K562 (cell line): ENCODE data around the gene SLC35G6. TPM values are rescaled to one million over a fixed set of nuclear protein-coding genes. Genes with fewer than 3 reads are reported as not detected.

ENCODE experiments used
- ARHGAP35 ChIP-seq: fragments of 450-650 bp; IDR thresholded peaks from 2 replicates; pipeline ENCODE4 v1.6.1; 2018; ENCODE audit not compliant: partially characterized antibody
- C11orf30 ChIP-seq: fragments of 450-650 bp; IDR thresholded peaks from 2 replicates; pipeline ENCODE4 v1.6.1; 2016; ENCODE audit warnings: low read depth, mild to moderate bottlenecking
- CBX5 ChIP-seq: IDR thresholded peaks from 2 replicates; pipeline ENCODE4 v1.6.1; 2014; ENCODE audit warnings: low read depth, borderline replicate concordance
- CHCHD3 ChIP-seq: fragments of 250-450 bp; sonication (Bioruptor Pico); IDR thresholded peaks from 2 replicates; pipeline ENCODE4 v2.1.2; 2022; ENCODE audit warnings: mild to moderate bottlenecking
- CXXC5 ChIP-seq: fragments of 250-450 bp; sonication (Bioruptor Pico); IDR thresholded peaks from 2 replicates; pipeline ENCODE4 v1.8.0; 2022; ENCODE audit warnings: inconsistent platforms, mild to moderate bottlenecking, moderate library complexity
- EGR1 ChIP-seq: fragments of 450-650 bp; conservative IDR thresholded peaks from 2 replicates; pipeline ENCODE4 v1.6.1; 2017; ENCODE audit warnings: mild to moderate bottlenecking
- EP400 ChIP-seq: fragments of 450-650 bp; IDR thresholded peaks from 2 replicates; pipeline ENCODE4 v1.6.1; 2017; ENCODE audit warnings: antibody characterized with exemption, mild to moderate bottlenecking, moderate library complexity
- EZH2 ChIP-seq: IDR thresholded peaks from 2 replicates; pipeline ENCODE4 v1.6.1; 2012; ENCODE audit warnings: low read depth, mild to moderate bottlenecking, inconsistent platforms, low read length, borderline replicate concordance
- FOS ChIP-seq: IDR thresholded peaks from 3 replicates; pipeline ENCODE4 v1.6.1; 2011; ENCODE audit not compliant: insufficient read length; ENCODE audit errors: extremely low read depth
- FOSL1 ChIP-seq: fragments of 200-800 bp; sonication (Bioruptor generic); conservative IDR thresholded peaks from 2 replicates; pipeline ENCODE4 v1.6.1; 2016; ENCODE audit warnings: missing genetic modification characterization, missing compliant biosample characterization
- FOXJ3 ChIP-seq: sonication (generic); formaldehyde crosslinking; IDR thresholded peaks from 2 replicates; pipeline ENCODE4 v1.4.0; 2020; ENCODE audit warnings: mild to moderate bottlenecking, missing genetic modification reagents
- FOXO4 ChIP-seq: fragments of 450-650 bp; formaldehyde crosslinking; IDR thresholded peaks from 2 replicates; pipeline ENCODE4 v1.4.0; 2020; ENCODE audit warnings: mild to moderate bottlenecking, moderate library complexity
- HLTF ChIP-seq: fragments of 450-650 bp; IDR thresholded peaks from 2 replicates; pipeline ENCODE4 v1.6.1; 2016
- MAX ChIP-seq: sonication (generic); formaldehyde crosslinking; IDR thresholded peaks from 2 replicates; pipeline ENCODE4 v1.9.0; 2022; ENCODE audit warnings: mild to moderate bottlenecking, missing genetic modification reagents
- MYNN ChIP-seq, 2 experiments: sonication (generic); formaldehyde crosslinking in 1 of 2; IDR thresholded peaks; 2 replicates each; pipeline versions ENCODE4 v1.5.0 to v1.6.1; 2016 to 2020; ENCODE audit warnings: antibody characterized with exemption in 1 of 2, missing genetic modification reagents in 1 of 2
- NEUROD1 ChIP-seq: fragments of 150-350 bp; IDR thresholded peaks from 2 replicates; pipeline ENCODE4 v1.6.1; 2014; ENCODE audit warnings: borderline replicate concordance, low read length, low read depth; ENCODE audit not compliant: partially characterized antibody
- RBM25 ChIP-seq: fragments of 200-400 bp; formaldehyde crosslinking; IDR thresholded peaks from 2 replicates; pipeline ENCODE4 v1.6.1; 2018; ENCODE audit warnings: low read length, low read depth, moderate library complexity; ENCODE audit not compliant: severe bottlenecking
- RBM34 ChIP-seq: fragments of 200-400 bp; formaldehyde crosslinking; IDR thresholded peaks from 2 replicates; pipeline ENCODE4 v1.6.1; 2018; ENCODE audit warnings: low read length, borderline replicate concordance; ENCODE audit not compliant: insufficient read depth
- RFX7 ChIP-seq: fragments of 250-450 bp; sonication (Bioruptor Pico); IDR thresholded peaks from 2 replicates; pipeline ENCODE4 v1.5.1; 2021; ENCODE audit warnings: mild to moderate bottlenecking
- SETDB1 ChIP-seq: IDR thresholded peaks from one replicate; pipeline ENCODE4 v1.6.1; 2012; ENCODE audit warnings: low read length, control low read depth, inconsistent platforms
- SMARCC2 ChIP-seq: fragments of 450-650 bp; IDR thresholded peaks from 2 replicates; pipeline ENCODE4 v1.6.1; 2017; ENCODE audit warnings: antibody characterized with exemption, moderate library complexity, mild to moderate bottlenecking, low read depth
- SOX6 ChIP-seq: fragments of 450-650 bp; IDR thresholded peaks from 2 replicates; pipeline ENCODE4 v1.6.1; 2014; ENCODE audit warnings: mild to moderate bottlenecking
- SP1 ChIP-seq: sonication (generic); formaldehyde crosslinking; IDR thresholded peaks from 2 replicates; pipeline ENCODE4 v1.8.1; 2022; ENCODE audit warnings: mild to moderate bottlenecking, missing genetic modification reagents
- SPI1 ChIP-seq: IDR thresholded peaks from 2 replicates; pipeline ENCODE4 v1.6.1; 2011; ENCODE audit warnings: low read depth, low read length, control low read depth, borderline replicate concordance
- SRSF3 ChIP-seq: fragments of 200-400 bp; formaldehyde crosslinking; IDR thresholded peaks from 2 replicates; pipeline ENCODE4 v1.6.1; 2016; ENCODE audit warnings: mild to moderate bottlenecking, low read length, moderate library complexity; ENCODE audit not compliant: insufficient read depth
- ZNF354B ChIP-seq: fragments of 250-450 bp; sonication (Bioruptor Pico); IDR thresholded peaks from 2 replicates; pipeline ENCODE4 v1.4.0; 2020
- polyA plus RNA-seq, 8 experiments: library from polyadenylated mRNA; depleted of rRNA in 4 of 8; stranded (reverse) in 5 of 8; unstranded in 3 of 8; fragments of >200 nt; fragmentation: Nextera tagmentation in 2 of 8; fragmentation: Illumina TruSeq in 1 of 8; extraction: Ambion mirVana in 2 of 8; extraction: Trizol in 1 of 8; gene quantifications; 2 replicates each; pipeline versions ENCODE4 v1.2.1 to v1.2.3, GENCODE V29; 2011 to 2014; ENCODE audit warnings: inconsistent platforms in 1 of 8, missing spikeins in 1 of 8
- total RNA-seq, 7 experiments: library from RNA; depleted of rRNA in 6 of 7; stranded (reverse); fragments of >200 nt in 6 of 7; fragmentation: Illumina TruSeq in 2 of 7; extraction: Trizol in 2 of 7; gene quantifications; 2 replicates each; pipeline versions ENCODE4 v1.2.1 to v1.2.3, GENCODE V29; 2011 to 2021; ENCODE audit warnings: low replicate concordance in 1 of 7

Gene SLC35G6
- total and polyA plus RNA-seq, 9 of the 15 experiments (the other 6 are each of a cell fraction or from before 2014, with no cell fraction given): not detected

GRCh38 chr17:7484067-7484918, 3.0 kb downstream of the SLC35G6 start, which contains the start of gene POLR2A (continued):
- TF ChIP-seq SETDB1 (no peak), ZNF354B (CRISPR knock-in tag) (no peak), SPI1 (no peak), RFX7 (CRISPR knock-in tag) (no peak), MAX (CRISPR knock-in tag) (peak; percentile 63), CBX5 (0 out of 2 replicates have a peak, but pooled peaks have one; percentile 24), SOX6 (no peak; the same call in 1 of the 2 replicates), CXXC5 (CRISPR knock-in tag) (peak; percentile 83), EGR1 (peak; percentile 87), FOS (no peak), RBM34 (no peak), NEUROD1 (peak; percentile 61), FOSL1 (peak; percentile 18; the same call in 1 of the 2 replicates), FOXO4 (CRISPR knock-in tag) (no peak), SRSF3 (no peak), FOXJ3 (CRISPR knock-in tag) (no peak), EZH2 (no peak), EP400 (peak; percentile 49; the same call in 1 of the 2 replicates), SMARCC2 (no peak), C11orf30 (no peak), ARHGAP35 (no peak), SP1 (CRISPR knock-in tag) (peak; percentile 90), HLTF (peak; percentile 84; the same call in 1 of the 2 replicates), CHCHD3 (peak; percentile 88), MYNN (IDR thresholded peaks at IDR 0.05) (peak; percentile 40), MYNN (CRISPR knock-in tag; IDR thresholded peaks at IDR 0.05) (no peak), RBM25 (no peak)
